ENCODE measurements around the gene TRIM24.
"Not testable (repeated sequence)": the region's sequence is repeated elsewhere in the genome, so short reads cannot be mapped to it uniquely, and the experiment has no call there.

The TRIM24 gene

DNA sequence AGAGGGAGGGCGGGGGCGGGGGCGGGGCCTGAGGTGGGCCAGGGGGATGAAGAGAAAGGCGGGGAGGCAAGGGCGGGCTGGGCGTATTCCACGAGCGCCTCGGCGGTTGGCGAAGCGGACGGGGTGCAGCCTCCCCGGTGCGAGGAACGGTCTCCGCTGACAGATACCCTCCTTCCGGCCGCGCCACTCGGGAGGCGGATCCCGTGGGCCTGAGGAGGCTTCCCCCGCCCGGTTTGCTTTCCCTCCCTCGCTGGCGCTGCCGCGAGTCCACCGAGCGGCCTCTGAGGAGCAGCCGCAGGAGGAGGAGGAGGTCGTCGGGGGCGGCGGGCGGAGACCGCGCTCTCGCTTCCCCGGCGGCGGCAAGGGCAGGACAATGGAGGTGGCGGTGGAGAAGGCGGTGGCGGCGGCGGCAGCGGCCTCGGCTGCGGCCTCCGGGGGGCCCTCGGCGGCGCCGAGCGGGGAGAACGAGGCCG is at the start of gene TRIM24:
Gene TRIM24, plus strand, starts transcription at position 84 of the 473 bp plus-strand sequence. Its CDS starts 290 bp downstream, at position 374.
- peak; percentile 93 for DNase-seq

- DNase-seq, result not testable (repeated sequence)
These were observed 48.0 kb upstream of the TRIM24 start for GRCh38 chr7:138412077-138412476.

DNA sequence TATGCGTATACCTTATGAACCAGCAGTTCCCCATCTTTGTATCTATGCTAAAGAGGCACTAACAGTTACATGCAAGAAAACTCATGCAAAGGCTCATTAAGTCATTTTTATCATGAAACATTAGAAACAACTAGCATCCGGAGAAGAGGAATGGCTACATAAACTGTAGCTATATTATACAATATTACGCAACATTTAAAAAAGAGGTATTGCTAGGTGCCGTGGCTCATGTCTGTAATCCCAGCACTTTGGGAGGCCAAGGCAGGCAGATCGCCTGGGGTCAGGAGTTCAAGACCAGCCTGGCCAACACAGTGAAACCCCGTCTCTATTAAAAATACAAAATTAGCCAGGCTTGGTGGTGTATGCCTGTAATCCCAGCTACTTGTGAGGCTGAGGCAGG is 47.1 kb upstream of the TRIM24 start:
- DNase-seq, result not testable (repeated sequence)

- DNase-seq, result no peak
These were observed 42.9 kb upstream of the TRIM24 start for GRCh38 chr7:138417078-138417700.

GRCh38 chr7:138417764-138418163 is 42.3 kb upstream of the TRIM24 start:
- no peak for DNase-seq

- not testable (repeated sequence) for DNase-seq
These were observed 41.7 kb upstream of the TRIM24 start for GRCh38 chr7:138418403-138418802.

DNA sequence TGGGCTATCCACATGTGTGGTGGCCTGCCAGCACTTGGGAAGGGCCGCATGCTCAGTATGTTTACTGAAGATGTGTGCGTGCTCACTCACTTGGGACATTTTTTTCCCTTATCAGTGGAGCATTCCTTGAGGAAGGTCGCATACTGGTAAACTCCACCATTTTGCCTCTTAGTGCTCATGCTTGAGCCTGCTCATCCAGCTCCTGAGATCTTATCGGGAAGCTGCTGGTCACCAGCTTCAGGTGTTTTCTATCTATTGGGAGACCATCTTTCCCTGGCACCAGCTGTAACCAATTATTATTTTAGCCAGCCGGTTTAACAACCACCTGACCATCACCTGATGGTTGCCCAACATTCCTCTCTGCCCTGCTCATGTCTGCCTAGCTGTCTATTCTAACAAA is 35.0 kb upstream of the TRIM24 start:
- no peak for DNase-seq

DNA sequence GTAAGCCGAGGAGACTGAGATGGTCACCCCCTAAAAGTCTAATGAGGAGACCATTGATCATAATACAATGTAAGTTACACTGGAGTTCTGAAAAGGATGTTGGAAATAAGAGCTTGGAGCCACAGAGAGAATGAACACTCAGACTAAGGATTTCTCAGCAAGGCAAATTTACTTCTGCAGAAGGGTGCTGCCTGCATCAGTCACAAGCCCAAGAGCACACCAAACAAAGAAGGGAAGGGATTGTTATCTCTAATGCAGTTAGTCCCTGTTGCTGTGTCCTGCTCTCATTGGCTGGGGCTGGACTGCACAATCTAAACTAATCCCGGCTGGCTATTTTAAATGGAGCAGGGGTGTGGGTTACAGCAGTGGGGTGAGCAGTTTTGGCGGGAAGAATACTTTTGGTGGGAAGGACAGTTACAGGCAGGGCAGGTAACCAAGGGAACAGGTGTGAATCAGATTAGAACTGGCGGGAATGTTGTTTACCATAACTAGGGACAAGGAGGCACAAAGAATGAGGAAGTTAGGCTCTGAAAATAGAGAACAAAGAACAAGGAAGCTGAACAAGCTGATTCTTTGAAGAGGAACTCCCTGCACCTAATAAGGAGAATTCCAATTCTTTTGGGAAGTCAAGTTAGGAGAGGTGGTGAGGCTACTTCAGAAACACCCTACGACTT is 30.3 kb upstream of the TRIM24 start:
- no peak for DNase-seq

- DNase-seq, result no peak
These were observed 28.5 kb upstream of the TRIM24 start for GRCh38 chr7:138431517-138431916.

DNA sequence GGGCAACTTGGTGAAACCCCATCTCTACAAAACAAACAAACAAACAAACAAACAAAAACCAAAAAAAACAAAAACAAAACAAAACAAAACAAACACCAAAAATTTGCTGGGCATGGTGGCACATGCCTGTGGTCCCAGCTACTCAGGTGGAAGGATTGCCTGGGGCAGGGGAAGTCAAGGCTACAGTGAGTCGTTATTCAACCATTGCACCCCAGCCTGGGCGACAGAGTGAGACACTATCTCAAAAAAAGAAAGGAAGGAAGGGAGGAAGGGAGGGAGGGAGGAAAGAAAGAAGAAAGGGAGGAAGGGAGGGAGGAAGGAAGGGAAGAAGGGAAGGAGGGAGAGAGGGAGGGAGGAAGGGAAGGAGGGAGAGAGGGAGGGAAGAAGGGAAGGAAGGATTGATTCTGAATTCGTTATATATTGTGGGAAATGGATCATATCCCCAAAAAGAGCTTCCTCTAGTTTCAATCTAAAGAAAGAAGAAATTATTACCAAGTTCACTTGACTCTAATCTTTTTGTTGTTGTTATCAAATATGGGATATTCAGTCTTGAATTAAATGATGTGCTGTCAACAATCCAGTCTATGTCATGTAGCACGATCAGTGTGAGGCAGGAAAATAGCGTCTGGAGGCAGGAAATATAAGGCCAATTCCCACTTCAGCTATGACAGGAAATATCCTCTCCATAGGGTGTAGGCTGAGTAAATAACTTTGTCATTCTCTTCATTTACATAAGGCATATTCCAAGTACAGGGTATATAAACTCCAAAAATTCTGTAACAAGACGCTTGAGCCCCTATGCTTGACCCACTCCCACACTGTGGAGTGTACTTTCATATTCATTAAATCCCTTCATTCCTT is 26.2 kb upstream of the TRIM24 start:
- no peak for DNase-seq

DNA sequence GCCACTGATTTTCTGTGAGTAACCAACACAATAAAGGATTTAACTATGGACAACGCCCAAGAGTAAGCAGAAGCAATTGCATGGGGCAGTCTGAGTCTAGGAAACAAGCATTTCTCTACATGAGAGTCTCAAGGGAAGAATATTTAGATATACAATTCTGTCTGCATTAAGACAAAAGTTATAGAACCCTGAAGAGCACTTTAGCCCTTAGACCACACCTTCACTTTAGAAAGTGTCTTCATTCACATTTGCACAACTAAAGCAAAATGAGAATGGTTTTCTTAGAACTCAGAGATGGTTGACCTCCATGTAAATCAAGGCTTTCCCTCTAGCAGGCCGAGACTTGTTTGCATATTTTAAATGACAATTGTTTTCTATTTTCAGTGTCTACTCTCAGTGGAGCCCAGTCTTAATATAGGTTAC is 25.5 kb upstream of the TRIM24 start:
- DNase-seq, result no peak

GRCh38 chr7:138435231-138435919 is 24.7 kb upstream of the TRIM24 start:
- DNase-seq, result no peak

- DNase-seq, result no peak
These were observed 23.7 kb upstream of the TRIM24 start for GRCh38 chr7:138436388-138436787.

DNA sequence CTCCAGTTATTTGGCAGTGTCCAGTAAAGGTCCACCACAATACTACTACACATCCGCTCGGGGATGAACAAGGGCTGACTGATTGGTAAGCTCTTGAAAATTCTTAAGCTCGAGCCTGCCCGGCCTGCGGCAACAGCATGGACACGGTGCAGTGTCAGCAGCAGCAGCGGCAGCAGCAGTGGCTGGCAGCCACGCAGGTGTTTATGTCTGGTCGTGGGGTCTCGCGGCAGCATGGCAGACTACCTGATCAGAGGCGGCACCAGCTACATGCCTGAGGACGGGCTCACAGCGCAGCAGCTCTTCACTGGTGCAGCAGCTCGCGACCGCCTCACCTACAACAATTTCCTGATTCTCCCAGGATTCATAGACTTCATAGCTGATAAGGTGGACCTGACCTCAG is 19.6 kb upstream of the TRIM24 start:
- DNase-seq, result no peak

- no peak for DNase-seq
These were observed 17.2 kb upstream of the TRIM24 start for GRCh38 chr7:138442822-138443221.

DNA sequence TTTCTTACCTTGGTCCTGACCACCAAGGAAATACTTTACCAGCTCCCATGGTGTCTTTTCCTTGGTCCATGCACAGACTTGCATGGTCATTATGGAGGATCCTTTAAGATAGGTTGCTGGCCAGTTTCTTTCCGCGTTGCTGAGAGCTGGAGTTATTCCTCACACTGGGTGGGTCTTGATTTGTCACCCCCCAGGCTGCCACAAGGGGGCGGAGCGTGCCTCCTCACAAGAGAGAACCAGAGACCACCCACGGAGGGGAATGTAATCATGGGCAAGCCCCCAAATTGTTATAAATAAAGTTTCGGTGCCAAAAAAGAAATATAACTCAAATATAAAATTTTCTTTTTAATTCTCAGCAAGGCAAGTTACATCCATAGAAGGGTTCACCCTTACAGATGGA is 10.5 kb upstream of the TRIM24 start:
- DNase-seq, result no peak

- DNase-seq, result no peak
These were observed 4.5 kb upstream of the TRIM24 start for GRCh38 chr7:138455609-138456008.

DNA sequence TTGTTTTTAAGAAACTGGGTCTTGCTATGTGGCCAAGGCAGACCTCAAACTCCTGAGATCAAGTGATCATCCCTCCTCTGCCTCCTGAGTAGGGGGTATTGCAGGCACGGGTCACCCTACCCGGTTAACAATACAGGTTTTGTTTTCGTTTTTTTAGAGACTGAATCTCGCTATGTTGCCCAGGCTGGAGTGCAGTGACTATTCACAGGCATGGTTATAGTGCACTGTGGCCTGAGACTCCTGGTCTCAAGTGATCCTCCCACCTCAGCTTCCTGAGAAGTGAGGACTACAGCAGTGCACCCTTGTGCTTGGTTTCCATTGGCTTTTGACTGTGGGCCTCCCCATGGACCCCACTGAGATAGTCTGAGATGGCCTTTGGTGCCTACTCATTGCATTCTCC is 3.8 kb upstream of the TRIM24 start:
- no peak for DNase-seq

GRCh38 chr7:138458576-138459412 is 1.3 kb upstream of the TRIM24 start:
- DNase-seq, result no peak

DNA sequence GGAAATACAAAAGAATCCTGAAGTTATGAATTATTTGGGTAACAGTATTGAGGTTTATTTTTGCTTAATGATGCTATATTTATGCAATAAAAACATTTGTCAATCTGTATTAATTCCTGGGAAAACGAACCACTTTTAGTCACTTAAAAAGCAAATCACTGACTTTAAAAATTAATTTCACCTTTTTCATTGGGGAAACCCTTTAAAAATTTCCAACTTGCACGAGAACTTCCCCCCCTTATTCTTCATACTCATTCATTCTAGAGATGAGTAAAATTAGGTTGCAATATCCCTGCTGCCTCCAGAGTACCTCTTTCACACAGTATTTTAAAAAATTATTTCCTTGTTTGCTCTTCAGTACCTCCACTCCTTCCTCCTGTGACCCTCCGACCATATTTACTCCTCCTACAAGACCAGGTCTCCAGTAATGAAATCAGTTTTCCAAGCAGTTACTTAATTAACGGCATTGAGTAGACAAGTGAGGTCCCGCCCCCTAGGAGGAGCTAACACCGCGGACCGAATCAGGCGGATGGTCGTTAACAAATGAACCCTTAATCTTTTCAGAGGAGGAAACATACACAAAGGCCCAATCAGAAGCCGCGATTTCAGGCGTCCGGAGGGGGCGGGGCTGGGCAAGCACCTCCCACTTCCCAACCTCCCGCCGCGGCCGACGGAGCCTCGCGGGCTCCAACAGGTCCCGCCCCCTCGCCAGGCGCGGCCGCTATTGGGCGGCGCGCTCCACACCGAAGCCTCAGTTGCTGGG is 465 bp upstream of the TRIM24 start:
- DNase-seq, result peak; percentile 93
